ENCODE data around the gene OPRM1.
"Not testable (repeated sequence)": the region's sequence is repeated elsewhere in the genome, so short reads cannot be mapped to it uniquely, and the experiment has no call there.

Gene OPRM1

GRCh38 chr6:154187203-154187602 lies 148.2 kb downstream of the OPRM1 start:
- Histone ChIP-seq H3K79me2 (no peaks in the 10 kb centered on the region), H3K36me3 (ENCODE audit: control insufficient read depth, insufficient read depth, low read length) (no peaks in the 10 kb centered on the region), H3K27me3 (ENCODE audit: control insufficient read depth, insufficient read depth, low read length) (no peaks in the 10 kb centered on the region), H3K4me2 (ENCODE audit: low read length) (no peak overlapping the region), H3K9ac (no peak overlapping the region), H3K27ac (no peak overlapping the region), H3K4me3 (ENCODE audit: low read depth, low read length) (no peak overlapping the region), H3K4me1 (no peaks in the 10 kb centered on the region), H2AFZ (no peak overlapping the region), H3K9me3 (ENCODE audit: control insufficient read depth, low read length) (no peaks in the 10 kb centered on the region)
- TF ChIP-seq, protein P1, sequence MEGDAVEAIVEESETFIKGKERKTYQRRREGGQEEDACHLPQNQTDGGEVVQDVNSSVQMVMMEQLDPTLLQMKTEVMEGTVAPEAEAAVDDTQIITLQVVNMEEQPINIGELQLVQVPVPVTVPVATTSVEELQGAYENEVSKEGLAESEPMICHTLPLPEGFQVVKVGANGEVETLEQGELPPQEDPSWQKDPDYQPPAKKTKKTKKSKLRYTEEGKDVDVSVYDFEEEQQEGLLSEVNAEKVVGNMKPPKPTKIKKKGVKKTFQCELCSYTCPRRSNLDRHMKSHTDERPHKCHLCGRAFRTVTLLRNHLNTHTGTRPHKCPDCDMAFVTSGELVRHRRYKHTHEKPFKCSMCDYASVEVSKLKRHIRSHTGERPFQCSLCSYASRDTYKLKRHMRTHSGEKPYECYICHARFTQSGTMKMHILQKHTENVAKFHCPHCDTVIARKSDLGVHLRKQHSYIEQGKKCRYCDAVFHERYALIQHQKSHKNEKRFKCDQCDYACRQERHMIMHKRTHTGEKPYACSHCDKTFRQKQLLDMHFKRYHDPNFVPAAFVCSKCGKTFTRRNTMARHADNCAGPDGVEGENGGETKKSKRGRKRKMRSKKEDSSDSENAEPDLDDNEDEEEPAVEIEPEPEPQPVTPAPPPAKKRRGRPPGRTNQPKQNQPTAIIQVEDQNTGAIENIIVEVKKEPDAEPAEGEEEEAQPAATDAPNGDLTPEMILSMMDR (IDR thresholded peaks at IDR 0.05) = no peak

- no peak overlapping the region for H3K4me3 ChIP-seq (ENCODE audit: low read depth, low read length)
- no peak overlapping the region for H3K4me2 ChIP-seq (ENCODE audit: low read length)
- H3K4me1 ChIP-seq = no peaks in the 10 kb centered on the region
- H3K27ac ChIP-seq = no peak overlapping the region
- H3K9me3 ChIP-seq (ENCODE audit: control insufficient read depth, low read length) = no peaks in the 10 kb centered on the region
- H3K79me2 ChIP-seq = no peaks in the 10 kb centered on the region
- no peaks in the 10 kb centered on the region for H3K36me3 ChIP-seq (ENCODE audit: control insufficient read depth, insufficient read depth, low read length)
- TF ChIP-seq, protein P1 (IDR thresholded peaks at IDR 0.05) = no peak
- no peak overlapping the region for H3K9ac ChIP-seq
- H2AFZ ChIP-seq = no peak overlapping the region
- no peaks in the 10 kb centered on the region for H3K27me3 ChIP-seq (ENCODE audit: control insufficient read depth, insufficient read depth, low read length)
Measured at GRCh38 chr6:154187714-154188113, 148.7 kb downstream of the OPRM1 start.

GRCh38 chr6:154196333-154196885 lies 157.4 kb downstream of the OPRM1 start:
- H3K4me1 ChIP-seq = peaks cover 26% of the 10 kb centered on the region
- no peaks in the 10 kb centered on the region for H3K36me3 ChIP-seq (ENCODE audit: control insufficient read depth, insufficient read depth, low read length)
- no peak overlapping the region for H3K4me2 ChIP-seq (ENCODE audit: low read length)
- H3K79me2 ChIP-seq = no peaks in the 10 kb centered on the region
- H3K27ac ChIP-seq = peak overlapping the region; percentile 80
- no peaks in the 10 kb centered on the region for H3K27me3 ChIP-seq (ENCODE audit: control insufficient read depth, insufficient read depth, low read length)
- H3K9me3 ChIP-seq (ENCODE audit: control insufficient read depth, low read length) = no peaks in the 10 kb centered on the region
- H2AFZ ChIP-seq = no peak overlapping the region
- TF ChIP-seq, protein P1 (IDR thresholded peaks at IDR 0.05) = no peak
- H3K9ac ChIP-seq = no peak overlapping the region
- no peak overlapping the region for H3K4me3 ChIP-seq (ENCODE audit: low read depth, low read length)

DNA sequence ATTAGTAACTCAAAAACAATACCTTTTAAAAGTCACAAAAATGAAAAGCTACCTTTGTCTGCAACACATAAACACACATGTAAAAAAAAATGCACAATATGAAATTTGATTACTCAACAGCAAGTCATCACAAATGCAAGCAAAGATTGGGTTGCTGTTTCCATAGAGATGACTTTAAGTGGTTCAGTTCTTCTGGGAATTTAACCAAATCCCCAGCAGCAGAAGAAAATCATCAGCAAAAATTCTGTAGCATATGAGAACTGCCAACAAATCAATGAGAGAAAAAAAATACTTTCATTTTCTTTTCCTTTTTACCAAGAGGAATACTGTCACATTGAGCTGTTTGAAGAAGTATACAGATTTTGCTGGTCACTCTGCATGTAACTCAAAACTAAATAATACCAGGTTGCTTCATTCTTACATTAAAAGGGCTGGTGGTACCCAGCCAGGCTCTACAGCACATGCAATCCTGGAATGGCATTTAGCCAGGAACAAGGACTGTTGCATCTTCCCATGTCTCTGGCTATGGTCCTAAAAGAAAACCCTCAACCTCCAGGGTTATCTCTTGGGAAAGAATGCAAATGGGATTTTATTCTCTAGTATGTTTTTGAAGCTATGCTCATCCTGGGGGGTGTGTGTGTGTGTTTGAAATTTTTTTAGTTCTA lies 158.3 kb downstream of the OPRM1 start:
- no peaks in the 10 kb centered on the region for H3K9me3 ChIP-seq (ENCODE audit: control insufficient read depth, low read length)
- H3K36me3 ChIP-seq (ENCODE audit: control insufficient read depth, insufficient read depth, low read length) = no peaks in the 10 kb centered on the region
- TF ChIP-seq, protein P1 (IDR thresholded peaks at IDR 0.05) = no peak
- H3K4me3 ChIP-seq (ENCODE audit: low read depth, low read length) = no peak overlapping the region
- H3K4me1 ChIP-seq = peaks cover 26% of the 10 kb centered on the region
- peak overlapping the region; percentile 10 for H2AFZ ChIP-seq
- no peaks in the 10 kb centered on the region for H3K27me3 ChIP-seq (ENCODE audit: control insufficient read depth, insufficient read depth, low read length)
- H3K4me2 ChIP-seq (ENCODE audit: low read length) = no peak overlapping the region
- H3K79me2 ChIP-seq = no peaks in the 10 kb centered on the region
- peak overlapping the region; percentile 80 for H3K27ac ChIP-seq
- no peak overlapping the region for H3K9ac ChIP-seq

DNA sequence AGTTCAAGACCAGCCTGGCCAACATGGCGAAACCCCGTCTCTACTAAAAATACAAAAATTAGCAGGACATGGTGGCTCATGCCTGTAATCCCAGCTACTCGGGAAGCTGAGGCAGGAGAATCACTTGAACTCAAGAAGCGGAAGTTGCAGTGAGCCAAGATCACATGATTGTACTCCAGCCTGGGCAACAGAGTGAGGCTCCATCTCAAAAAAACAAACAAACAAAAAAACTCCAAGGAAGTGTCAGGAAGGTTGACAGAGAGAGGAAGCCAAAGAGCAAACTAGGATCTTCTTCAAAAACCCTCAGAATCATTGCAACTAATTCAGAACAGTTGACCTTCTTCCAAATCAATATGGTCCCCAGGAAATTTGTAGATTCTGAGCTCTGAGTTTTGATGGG lies 162.6 kb downstream of the OPRM1 start:
- peaks cover 24% of the 10 kb centered on the region for H3K4me1 ChIP-seq
- not testable (repeated sequence) for H3K27me3 ChIP-seq (ENCODE audit: control insufficient read depth, insufficient read depth, low read length); H2AFZ ChIP-seq; H3K79me2 ChIP-seq; H3K9ac ChIP-seq; H3K9me3 ChIP-seq (ENCODE audit: control insufficient read depth, low read length); H3K4me2 ChIP-seq (ENCODE audit: low read length); H3K36me3 ChIP-seq (ENCODE audit: control insufficient read depth, insufficient read depth, low read length); H3K4me3 ChIP-seq (ENCODE audit: low read depth, low read length); H3K27ac ChIP-seq
